ENCODE measurements around the gene NAMPT. TPM values are rescaled to one million over a fixed set of nuclear protein-coding genes. Genes with fewer than 3 reads are reported as not detected.

Gene NAMPT
- polyA plus RNA-seq, 2 of the 4 experiments (the other 2 are of a cell fraction) = 213 to 274 TPM

DNA sequence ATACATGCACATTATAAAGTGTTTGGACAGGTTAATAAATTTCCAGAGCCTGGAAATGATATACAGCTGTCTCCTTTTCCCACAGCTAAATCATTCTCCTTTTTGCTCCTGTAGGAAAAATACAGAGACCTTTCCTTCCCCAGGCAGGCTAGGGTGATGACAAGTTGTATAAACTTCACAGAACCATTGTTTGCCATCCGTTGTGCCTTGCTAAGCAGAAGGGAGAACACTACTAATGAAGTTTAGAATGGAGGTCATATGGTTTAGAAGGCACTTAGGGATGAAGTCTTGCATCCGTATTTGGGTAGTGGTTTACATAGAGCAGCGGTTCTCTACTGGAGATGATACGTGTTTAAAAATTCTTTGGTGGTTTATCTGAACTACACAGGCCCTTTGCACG is 46.0 kb downstream of the NAMPT start:
- Histone ChIP-seq H3K9me3 (no peaks in the 10 kb centered on the region; the same call in 2 of the 3 replicates), H3K4me1 (no peaks in the 10 kb centered on the region), H3K4me3 (no peak overlapping the region), H3K27ac (no peak overlapping the region), H3K4me2 (no peak overlapping the region)
- DNase-seq (ENCODE audit: low read depth in 1 of 2, low spot score in 1 of 2) = no peak
- ChIA-PET CTCF (no interaction called here), POLR2A (no interaction called here)
- TF ChIP-seq MAZ (IDR thresholded peaks at IDR 0.05; ENCODE audit: borderline replicate concordance, low read depth, low read length) (no peak), RNF2 (IDR thresholded peaks at IDR 0.05; ENCODE audit: borderline replicate concordance, low read depth) (no peak), MAFK (IDR thresholded peaks at IDR 0.05; ENCODE audit: partially characterized antibody) (no peak), TFCP2L1 (CRISPR knock-in tag; IDR thresholded peaks at IDR 0.05) (no peak), FOSL2 (IDR thresholded peaks at IDR 0.05) (no peak), FOSL2 (CRISPR knock-in tag; IDR thresholded peaks at IDR 0.05) (no peak), HOXA7 (CRISPR knock-in tag; IDR thresholded peaks at IDR 0.05) (no peak), KDM5A (IDR thresholded peaks at IDR 0.05) (no peak), NFE2L2 (conservative IDR thresholded peaks at IDR 0.05; ENCODE audit: low read length) (no peak), CEBPB (IDR thresholded peaks at IDR 0.05) (no peak), EHF (CRISPR knock-in tag; IDR thresholded peaks at IDR 0.05) (no peak), GATA3 (IDR thresholded peaks at IDR 0.05; ENCODE audit: borderline replicate concordance) (no peak), JUNB (IDR thresholded peaks at IDR 0.05) (no peak), CHD4 (IDR thresholded peaks at IDR 0.05; ENCODE audit: borderline replicate concordance) (no peak), NPAS2 (CRISPR knock-in tag; IDR thresholded peaks at IDR 0.05; ENCODE audit: borderline replicate concordance) (no peak), MYC (IDR thresholded peaks at IDR 0.05; ENCODE audit: borderline replicate concordance, low read length) (no peak), ZFP36 (IDR thresholded peaks at IDR 0.05; ENCODE audit: borderline replicate concordance, partially characterized antibody) (no peak)
- TF ChIP-seq, protein P1, sequence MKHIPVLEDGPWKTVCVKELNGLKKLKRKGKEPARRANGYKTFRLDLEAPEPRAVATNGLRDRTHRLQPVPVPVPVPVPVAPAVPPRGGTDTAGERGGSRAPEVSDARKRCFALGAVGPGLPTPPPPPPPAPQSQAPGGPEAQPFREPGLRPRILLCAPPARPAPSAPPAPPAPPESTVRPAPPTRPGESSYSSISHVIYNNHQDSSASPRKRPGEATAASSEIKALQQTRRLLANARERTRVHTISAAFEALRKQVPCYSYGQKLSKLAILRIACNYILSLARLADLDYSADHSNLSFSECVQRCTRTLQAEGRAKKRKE (CRISPR knock-in tag; IDR thresholded peaks at IDR 0.05; ENCODE audit: low read depth) = no peak
- TF ChIP-seq, protein P2, sequence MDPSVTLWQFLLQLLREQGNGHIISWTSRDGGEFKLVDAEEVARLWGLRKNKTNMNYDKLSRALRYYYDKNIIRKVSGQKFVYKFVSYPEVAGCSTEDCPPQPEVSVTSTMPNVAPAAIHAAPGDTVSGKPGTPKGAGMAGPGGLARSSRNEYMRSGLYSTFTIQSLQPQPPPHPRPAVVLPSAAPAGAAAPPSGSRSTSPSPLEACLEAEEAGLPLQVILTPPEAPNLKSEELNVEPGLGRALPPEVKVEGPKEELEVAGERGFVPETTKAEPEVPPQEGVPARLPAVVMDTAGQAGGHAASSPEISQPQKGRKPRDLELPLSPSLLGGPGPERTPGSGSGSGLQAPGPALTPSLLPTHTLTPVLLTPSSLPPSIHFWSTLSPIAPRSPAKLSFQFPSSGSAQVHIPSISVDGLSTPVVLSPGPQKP (IDR thresholded peaks at IDR 0.05; ENCODE audit: low read depth, low read length) = no peak
- WGBS (ENCODE audit: missing lambda C conversion rate) = 73% methylated on average over 5 of the region's 5 CpGs
- no peak; a peak in 1 of 6 replicates for ATAC-seq
- no peak for FAIRE-seq

DNA sequence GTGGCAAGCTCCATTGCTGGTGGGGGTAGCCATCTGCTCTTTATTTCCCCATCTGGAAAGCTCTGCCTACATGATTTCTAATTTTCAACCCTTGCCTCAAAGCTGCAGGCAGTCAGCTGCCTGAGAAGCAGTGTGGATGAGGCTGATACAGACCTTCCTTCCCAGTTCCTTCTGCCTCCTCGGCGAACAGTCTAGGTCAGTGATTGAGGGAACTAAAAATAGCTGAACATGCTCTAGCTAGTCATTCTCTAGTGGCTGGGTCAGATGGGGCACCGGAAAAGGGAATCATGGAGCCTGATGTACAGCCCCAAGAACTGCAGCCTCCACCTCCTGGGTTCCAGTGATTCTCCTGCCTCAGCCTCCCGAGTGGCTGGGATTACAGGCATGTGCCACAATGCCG is 48.7 kb downstream of the NAMPT start:
- H3K4me1 ChIP-seq = no peaks in the 10 kb centered on the region
- ChIA-PET POLR2A (no interaction called here), CTCF (no interaction called here)
- ATAC-seq (no peak), FAIRE-seq (no peak), DNase-seq (ENCODE audit: low read depth in 1 of 2, low spot score in 1 of 2) (no peak)
- no peak overlapping the region for H3K4me2 ChIP-seq
- TF ChIP-seq, protein P3, sequence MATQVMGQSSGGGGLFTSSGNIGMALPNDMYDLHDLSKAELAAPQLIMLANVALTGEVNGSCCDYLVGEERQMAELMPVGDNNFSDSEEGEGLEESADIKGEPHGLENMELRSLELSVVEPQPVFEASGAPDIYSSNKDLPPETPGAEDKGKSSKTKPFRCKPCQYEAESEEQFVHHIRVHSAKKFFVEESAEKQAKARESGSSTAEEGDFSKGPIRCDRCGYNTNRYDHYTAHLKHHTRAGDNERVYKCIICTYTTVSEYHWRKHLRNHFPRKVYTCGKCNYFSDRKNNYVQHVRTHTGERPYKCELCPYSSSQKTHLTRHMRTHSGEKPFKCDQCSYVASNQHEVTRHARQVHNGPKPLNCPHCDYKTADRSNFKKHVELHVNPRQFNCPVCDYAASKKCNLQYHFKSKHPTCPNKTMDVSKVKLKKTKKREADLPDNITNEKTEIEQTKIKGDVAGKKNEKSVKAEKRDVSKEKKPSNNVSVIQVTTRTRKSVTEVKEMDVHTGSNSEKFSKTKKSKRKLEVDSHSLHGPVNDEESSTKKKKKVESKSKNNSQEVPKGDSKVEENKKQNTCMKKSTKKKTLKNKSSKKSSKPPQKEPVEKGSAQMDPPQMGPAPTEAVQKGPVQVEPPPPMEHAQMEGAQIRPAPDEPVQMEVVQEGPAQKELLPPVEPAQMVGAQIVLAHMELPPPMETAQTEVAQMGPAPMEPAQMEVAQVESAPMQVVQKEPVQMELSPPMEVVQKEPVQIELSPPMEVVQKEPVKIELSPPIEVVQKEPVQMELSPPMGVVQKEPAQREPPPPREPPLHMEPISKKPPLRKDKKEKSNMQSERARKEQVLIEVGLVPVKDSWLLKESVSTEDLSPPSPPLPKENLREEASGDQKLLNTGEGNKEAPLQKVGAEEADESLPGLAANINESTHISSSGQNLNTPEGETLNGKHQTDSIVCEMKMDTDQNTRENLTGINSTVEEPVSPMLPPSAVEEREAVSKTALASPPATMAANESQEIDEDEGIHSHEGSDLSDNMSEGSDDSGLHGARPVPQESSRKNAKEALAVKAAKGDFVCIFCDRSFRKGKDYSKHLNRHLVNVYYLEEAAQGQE (IDR thresholded peaks at IDR 0.05) = no peak
- no peak for TF ChIP-seq RARB (CRISPR knock-in tag; IDR thresholded peaks at IDR 0.05)
- TF ChIP-seq CBX8 (IDR thresholded peaks at IDR 0.05) = no peak
- TF ChIP-seq KDM5A (IDR thresholded peaks at IDR 0.05) = no peak
- TF ChIP-seq, protein P4, sequence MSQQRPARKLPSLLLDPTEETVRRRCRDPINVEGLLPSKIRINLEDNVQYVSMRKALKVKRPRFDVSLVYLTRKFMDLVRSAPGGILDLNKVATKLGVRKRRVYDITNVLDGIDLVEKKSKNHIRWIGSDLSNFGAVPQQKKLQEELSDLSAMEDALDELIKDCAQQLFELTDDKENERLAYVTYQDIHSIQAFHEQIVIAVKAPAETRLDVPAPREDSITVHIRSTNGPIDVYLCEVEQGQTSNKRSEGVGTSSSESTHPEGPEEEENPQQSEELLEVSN (IDR thresholded peaks at IDR 0.05; ENCODE audit: borderline replicate concordance, low read depth) = no peak
- TF ChIP-seq FOSL2 (IDR thresholded peaks at IDR 0.05) = no peak
- TF ChIP-seq FOSL2 (CRISPR knock-in tag; IDR thresholded peaks at IDR 0.05) = no peak
- no peak for TF ChIP-seq EP300 (IDR thresholded peaks at IDR 0.05)
- TF ChIP-seq RFX5 (IDR thresholded peaks at IDR 0.05) = no peak
- no peak overlapping the region for H3K27ac ChIP-seq
- no peak overlapping the region for H3K4me3 ChIP-seq
- H3K9me3 ChIP-seq = no peaks in the 10 kb centered on the region
- WGBS (ENCODE audit: missing lambda C conversion rate) = 73% methylated on average over 5 of the region's 5 CpGs

All from A549 (cell line).